Breast epithelium (tissue), 4 donors: ENCODE results near the gene BRD7. TPM values are rescaled to one million over a fixed set of nuclear protein-coding genes. Genes with fewer than 3 reads are reported as not detected.

Experiments
- DNase-seq, 2 donors: peaks; one replicate each; pipeline ENCODE4 v3.0.0-alpha.2; 2019; ENCODE audit warnings: low spot score in 2 of 2
- H3K27ac ChIP-seq, 2 donors: fragments of 200-600 bp; sonication (generic) in 1 of 2; one replicate each; pipeline ENCODE4 v1.5.1; 2016 to 2019; ENCODE audit warnings: mild to moderate bottlenecking in 1 of 2
- H3K27me3 ChIP-seq, 2 donors: fragments of 200-600 bp; sonication (generic) in 1 of 2; one replicate each; pipeline versions ENCODE4 v1.5.1 to v1.6.0; 2017 to 2019; ENCODE audit warnings: control low read depth in 1 of 2, mild to moderate bottlenecking in 1 of 2
- H3K36me3 ChIP-seq: fragments of 200-600 bp; one replicate; pipeline ENCODE4 v1.5.1; 2019
- H3K4me1 ChIP-seq, 2 donors: fragments of 200-600 bp; sonication (generic); one replicate each; pipeline ENCODE4 v1.5.1; 2016 to 2019; ENCODE audit warnings: control low read depth in 1 of 2
- H3K4me3 ChIP-seq, 3 donors: fragments of 200-600 bp; sonication (generic); 1 replicate in 2 of 3; 2 replicates in 1 of 3; pipeline ENCODE4 v1.5.1; 2016 to 2019; ENCODE audit warnings: mild to moderate bottlenecking in 3 of 3, moderate library complexity in 2 of 3
- H3K9me3 ChIP-seq, 2 donors: fragments of 200-600 bp; sonication (generic) in 1 of 2; one replicate each; pipeline ENCODE4 v1.5.1; 2016 to 2019; ENCODE audit warnings: control low read depth in 1 of 2
- POLR2A ChIP-seq: fragments of 450-650 bp; IDR thresholded peaks from one replicate; pipeline ENCODE4 v1.6.1; 2016; ENCODE audit warnings: antibody characterized with exemption, mild to moderate bottlenecking, moderate library complexity
- POLR2AphosphoS5 ChIP-seq, 3 donors: sonication (generic); formaldehyde crosslinking; IDR thresholded peaks; one replicate each; pipeline ENCODE4 v1.6.1; 2017; ENCODE audit warnings: antibody characterized with exemption in 3 of 3
- intact Hi-C: fragments of 100-400 bp; cut with DNase I; formaldehyde crosslinking; loops from one replicate; pipeline ENCODE4 v1.15.1; 2023; ENCODE audit warnings: low total_unique reads
- total RNA-seq, 3 donors: library from RNA; depleted of rRNA; stranded (reverse); fragments of >200 nt; gene quantifications; one replicate each; pipeline ENCODE4 v1.1.0, GENCODE V29; 2016
- TF ChIP-seq, protein P1 (sequence below), 3 donors: fragments of 450-650 bp; IDR thresholded peaks; one replicate each; pipeline ENCODE4 v1.5.1; 2016 to 2017; ENCODE audit warnings: antibody characterized with exemption in 3 of 3, mild to moderate bottlenecking in 3 of 3, moderate library complexity in 3 of 3

BRD7 gene
- total RNA-seq, 3 donors from 2014 or later: 42.0 to 53.9 (median 43.0) TPM

GRCh38 chr16:50289950-50290764, 78.6 kb downstream of the BRD7 start:
- Histone ChIP-seq H3K9me3 (no peaks in the 10 kb centered on the region), H3K4me3 (no peak overlapping the region), H3K36me3 (no peaks in the 10 kb centered on the region), H3K27me3 (no peaks in the 10 kb centered on the region), H3K4me1 (no peaks in the 10 kb centered on the region), H3K27ac (no peak overlapping the region)
- intact Hi-C loops: no loop called here
- no peak for TF ChIP-seq POLR2AphosphoS5 (IDR thresholded peaks at IDR 0.05)
- no peak for TF ChIP-seq POLR2A
- TF ChIP-seq, protein P1, sequence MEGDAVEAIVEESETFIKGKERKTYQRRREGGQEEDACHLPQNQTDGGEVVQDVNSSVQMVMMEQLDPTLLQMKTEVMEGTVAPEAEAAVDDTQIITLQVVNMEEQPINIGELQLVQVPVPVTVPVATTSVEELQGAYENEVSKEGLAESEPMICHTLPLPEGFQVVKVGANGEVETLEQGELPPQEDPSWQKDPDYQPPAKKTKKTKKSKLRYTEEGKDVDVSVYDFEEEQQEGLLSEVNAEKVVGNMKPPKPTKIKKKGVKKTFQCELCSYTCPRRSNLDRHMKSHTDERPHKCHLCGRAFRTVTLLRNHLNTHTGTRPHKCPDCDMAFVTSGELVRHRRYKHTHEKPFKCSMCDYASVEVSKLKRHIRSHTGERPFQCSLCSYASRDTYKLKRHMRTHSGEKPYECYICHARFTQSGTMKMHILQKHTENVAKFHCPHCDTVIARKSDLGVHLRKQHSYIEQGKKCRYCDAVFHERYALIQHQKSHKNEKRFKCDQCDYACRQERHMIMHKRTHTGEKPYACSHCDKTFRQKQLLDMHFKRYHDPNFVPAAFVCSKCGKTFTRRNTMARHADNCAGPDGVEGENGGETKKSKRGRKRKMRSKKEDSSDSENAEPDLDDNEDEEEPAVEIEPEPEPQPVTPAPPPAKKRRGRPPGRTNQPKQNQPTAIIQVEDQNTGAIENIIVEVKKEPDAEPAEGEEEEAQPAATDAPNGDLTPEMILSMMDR (IDR thresholded peaks at IDR 0.05): no peak
- no peak for DNase-seq

DNA sequence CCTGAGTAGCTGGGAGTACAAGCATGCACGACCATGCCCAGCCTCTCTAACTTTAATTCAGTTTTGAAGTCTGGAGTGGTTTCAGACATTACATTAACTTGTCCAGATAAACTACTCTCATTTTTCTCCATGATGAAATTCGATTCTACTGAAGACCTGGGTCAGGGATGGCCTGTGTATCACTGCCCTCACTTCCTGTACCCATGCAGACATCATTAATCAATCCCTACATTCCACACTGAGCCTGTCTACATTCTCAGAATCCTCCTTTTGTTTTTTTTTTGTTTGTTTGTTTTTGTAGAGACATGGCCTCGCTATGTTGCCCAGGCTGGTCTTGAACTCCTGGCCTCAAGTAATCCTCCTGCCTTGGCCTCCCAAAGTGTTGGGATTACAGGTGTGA, 79.9 kb downstream of the BRD7 start:
- H3K36me3 ChIP-seq: no peaks in the 10 kb centered on the region
- H3K27me3 ChIP-seq: no peaks in the 10 kb centered on the region
- TF ChIP-seq, protein P1 (IDR thresholded peaks at IDR 0.05): no peak
- TF ChIP-seq POLR2A (no peak), POLR2AphosphoS5 (IDR thresholded peaks at IDR 0.05) (no peak)
- intact Hi-C loops: no loop called here
- no peak overlapping the region for H3K4me3 ChIP-seq
- no peak for DNase-seq
- H3K4me1 ChIP-seq: no peaks in the 10 kb centered on the region
- H3K27ac ChIP-seq: no peak overlapping the region
- H3K9me3 ChIP-seq: no peaks in the 10 kb centered on the region

- H3K27me3 ChIP-seq: no peaks in the 10 kb centered on the region
- intact Hi-C loops: no loop called here
- no peaks in the 10 kb centered on the region for H3K4me1 ChIP-seq
- TF ChIP-seq, protein P1 (IDR thresholded peaks at IDR 0.05): no peak
- TF ChIP-seq POLR2AphosphoS5 (IDR thresholded peaks at IDR 0.05) (no peak), POLR2A (no peak)
- H3K36me3 ChIP-seq: no peaks in the 10 kb centered on the region
- DNase-seq: no peak
- no peaks in the 10 kb centered on the region for H3K9me3 ChIP-seq
- no peak overlapping the region for H3K27ac ChIP-seq
- H3K4me3 ChIP-seq: no peak overlapping the region
Observed at GRCh38 chr16:50288026-50288425, 80.8 kb downstream of the BRD7 start.

GRCh38 chr16:50286681-50287080, 82.1 kb downstream of the BRD7 start:
- TF ChIP-seq, protein P1 (IDR thresholded peaks at IDR 0.05): no peak
- TF ChIP-seq POLR2AphosphoS5 (IDR thresholded peaks at IDR 0.05) (no peak), POLR2A (no peak)
- no peak overlapping the region for H3K4me3 ChIP-seq
- no peaks in the 10 kb centered on the region for H3K27me3 ChIP-seq
- no peak for DNase-seq
- no peak overlapping the region for H3K27ac ChIP-seq
- no peaks in the 10 kb centered on the region for H3K36me3 ChIP-seq
- H3K4me1 ChIP-seq: no peaks in the 10 kb centered on the region
- intact Hi-C loops: no loop called here
- H3K9me3 ChIP-seq: no peaks in the 10 kb centered on the region

- intact Hi-C loops: no loop called here
- H3K4me1 ChIP-seq: no peaks in the 10 kb centered on the region
Observed at GRCh38 chr16:50285406-50286003, 83.3 kb downstream of the BRD7 start.

More at GRCh38 chr16:50285406-50286003, 83.3 kb downstream of the BRD7 start:
- no peaks in the 10 kb centered on the region for H3K36me3 ChIP-seq
- no peak overlapping the region for H3K27ac ChIP-seq
- no peaks in the 10 kb centered on the region for H3K9me3 ChIP-seq
- TF ChIP-seq, protein P1 (IDR thresholded peaks at IDR 0.05): no peak
- no peak for TF ChIP-seq POLR2A
- TF ChIP-seq POLR2AphosphoS5 (IDR thresholded peaks at IDR 0.05): no peak
- no peaks in the 10 kb centered on the region for H3K27me3 ChIP-seq
- DNase-seq: no peak
- H3K4me3 ChIP-seq: no peak overlapping the region
